A673 (cell line): ENCODE results near the gene INPP4B. TPM values are rescaled to one million over a fixed set of nuclear protein-coding genes. Genes with fewer than 3 reads are reported as not detected.

Source experiments
- BruUV-seq: library from RNA; stranded (reverse); fragments of 400-500 nt; replicated peaks from 2 replicates; lab custom pipeline; 2021; lab: Mats Ljungman, UMichigan
- CTCF ChIA-PET: fragments of 300-600 bp; sonication (Branson Sonifier 250); formaldehyde crosslinking; loops from one replicate; lab custom pipeline; 2022; ENCODE audit warnings: antibody characterized with exemption; lab: Charles Lee
- POLR2A ChIA-PET: fragments of 300-600 bp; sonication (Branson Sonifier 250); formaldehyde crosslinking; loops from one replicate; lab custom pipeline; 2022; ENCODE audit warnings: antibody characterized with exemption; ENCODE audit not compliant: low non-redundant PET; lab: Charles Lee
- DNase-seq: peaks from one replicate; pipeline ENCODE4 v3.0.0-alpha.2; 2015; ENCODE audit warnings: low spot score
- H3K27ac ChIP-seq: fragments of 200-600 bp; sonication (generic); 2 replicates; pipeline ENCODE4 v1.5.1; 2016; ENCODE audit warnings: mixed run types, low read depth, mild to moderate bottlenecking, mixed read lengths, antibody characterized with exemption, low read length; ENCODE audit not compliant: poor library complexity, severe bottlenecking
- H3K27me3 ChIP-seq: fragments of 200-600 bp; sonication (generic); replicated peaks from 2 replicates; pipeline ENCODE4 v1.6.1; 2017; ENCODE audit warnings: mixed run types, low read depth, mild to moderate bottlenecking, mixed read lengths, antibody characterized with exemption, low read length; ENCODE audit not compliant: insufficient read depth, poor library complexity
- H3K36me3 ChIP-seq: fragments of 200-600 bp; sonication (generic); 2 replicates; pipeline ENCODE4 v1.6.1; 2016; ENCODE audit warnings: mixed run types, mild to moderate bottlenecking, mixed read lengths, antibody characterized with exemption, low read length; ENCODE audit not compliant: insufficient read depth, poor library complexity, severe bottlenecking
- H3K4me1 ChIP-seq: fragments of 200-600 bp; sonication (generic); 2 replicates; pipeline ENCODE4 v1.6.1; 2017; ENCODE audit warnings: mixed run types, mild to moderate bottlenecking, mixed read lengths, antibody characterized with exemption, low read length; ENCODE audit not compliant: insufficient read depth, poor library complexity, severe bottlenecking
- H3K4me3 ChIP-seq: fragments of 200-600 bp; sonication (generic); 2 replicates; pipeline ENCODE4 v1.5.1; 2016; ENCODE audit warnings: low read depth, mixed run types, mild to moderate bottlenecking, mixed read lengths, low read length; ENCODE audit not compliant: poor library complexity, severe bottlenecking
- H3K9me3 ChIP-seq: fragments of 200-600 bp; sonication (generic); 2 replicates; pipeline ENCODE4 v1.6.1; 2016; ENCODE audit warnings: mixed run types, low read depth, mild to moderate bottlenecking, mixed read lengths, antibody characterized with exemption, low read length; ENCODE audit not compliant: poor library complexity, severe bottlenecking
- EZH2 ChIP-seq: fragments of 200-600 bp; sonication (generic); IDR thresholded peaks from 2 replicates; pipeline ENCODE4 v1.6.1; 2017; ENCODE audit warnings: borderline replicate concordance, low read depth, mild to moderate bottlenecking, mixed read lengths, antibody characterized with exemption, low read length; ENCODE audit not compliant: poor library complexity, severe bottlenecking
- intact Hi-C: fragments of 100-400 bp; cut with micrococcal nuclease; formaldehyde crosslinking; loops from one replicate; pipeline ENCODE4 v1.10.0; 2022; ENCODE audit not compliant: unreplicated experiment
- total RNA-seq: library from RNA; stranded (reverse); gene quantifications from 2 replicates; pipeline ENCODE4 v1.2.3, GENCODE V29; 2021
- TF ChIP-seq, protein P1 (sequence below): fragments of 300-800, 200-600 bp; sonication (generic); conservative IDR thresholded peaks from 2 replicates; pipeline ENCODE4 v1.5.1; 2017; ENCODE audit warnings: low read depth, mild to moderate bottlenecking, antibody characterized with exemption, low read length, moderate library complexity, mixed read lengths

Gene INPP4B
- total RNA-seq, 1 experiment from 2014 or later = 13.1 TPM

DNA sequence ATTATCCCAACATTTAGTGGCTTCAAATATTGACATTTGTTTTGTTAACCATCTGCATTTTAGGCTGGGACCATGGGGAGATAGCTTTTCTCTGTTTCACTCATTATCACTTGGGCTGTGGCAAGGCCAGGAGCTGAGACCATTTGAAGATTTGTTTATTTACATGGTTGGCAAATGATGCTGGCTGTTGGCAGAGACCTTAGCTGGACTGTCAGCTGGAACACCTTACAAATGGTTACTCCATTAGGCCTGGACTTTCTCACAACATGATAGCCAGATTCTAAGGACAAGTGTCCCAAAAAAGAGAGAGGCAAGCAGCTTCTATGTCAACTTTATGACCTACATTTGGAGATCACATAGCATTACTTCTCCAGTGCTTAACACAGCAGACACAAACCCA lies 130.4 kb downstream of the INPP4B start:
- TF ChIP-seq, protein P1, sequence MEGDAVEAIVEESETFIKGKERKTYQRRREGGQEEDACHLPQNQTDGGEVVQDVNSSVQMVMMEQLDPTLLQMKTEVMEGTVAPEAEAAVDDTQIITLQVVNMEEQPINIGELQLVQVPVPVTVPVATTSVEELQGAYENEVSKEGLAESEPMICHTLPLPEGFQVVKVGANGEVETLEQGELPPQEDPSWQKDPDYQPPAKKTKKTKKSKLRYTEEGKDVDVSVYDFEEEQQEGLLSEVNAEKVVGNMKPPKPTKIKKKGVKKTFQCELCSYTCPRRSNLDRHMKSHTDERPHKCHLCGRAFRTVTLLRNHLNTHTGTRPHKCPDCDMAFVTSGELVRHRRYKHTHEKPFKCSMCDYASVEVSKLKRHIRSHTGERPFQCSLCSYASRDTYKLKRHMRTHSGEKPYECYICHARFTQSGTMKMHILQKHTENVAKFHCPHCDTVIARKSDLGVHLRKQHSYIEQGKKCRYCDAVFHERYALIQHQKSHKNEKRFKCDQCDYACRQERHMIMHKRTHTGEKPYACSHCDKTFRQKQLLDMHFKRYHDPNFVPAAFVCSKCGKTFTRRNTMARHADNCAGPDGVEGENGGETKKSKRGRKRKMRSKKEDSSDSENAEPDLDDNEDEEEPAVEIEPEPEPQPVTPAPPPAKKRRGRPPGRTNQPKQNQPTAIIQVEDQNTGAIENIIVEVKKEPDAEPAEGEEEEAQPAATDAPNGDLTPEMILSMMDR = no peak
- TF ChIP-seq EZH2 = no peak
- ChIA-PET CTCF (no interaction called here), POLR2A (interaction anchor here (0.5 kb wide), 1 partner anchor 17 kb away, joined by 3 read pairs; no protein-coding TSS in a partner anchor)
- no peak for DNase-seq
- BruUV-seq = no TSS peak
- no peaks in the 10 kb centered on the region for H3K27me3 ChIP-seq
- intact Hi-C loops = loop anchor here (5.0 kb wide), 2 partner anchors 433 to 588 kb away; no protein-coding TSS in a partner anchor
- H3K4me1 ChIP-seq = no peaks in the 10 kb centered on the region
- H3K27ac ChIP-seq = no peak overlapping the region
- no peaks in the 10 kb centered on the region for H3K36me3 ChIP-seq
- H3K4me3 ChIP-seq = no peak overlapping the region
- no peaks in the 10 kb centered on the region for H3K9me3 ChIP-seq

- intact Hi-C loops = no loop called here
- no TSS peak for BruUV-seq
- Histone ChIP-seq H3K27ac (no peak overlapping the region), H3K36me3 (no peaks in the 10 kb centered on the region), H3K9me3 (no peaks in the 10 kb centered on the region), H3K4me3 (no peak overlapping the region), H3K27me3 (no peaks in the 10 kb centered on the region), H3K4me1 (no peaks in the 10 kb centered on the region)
- no peak for TF ChIP-seq EZH2
- TF ChIP-seq, protein P1 = no peak
- no peak for DNase-seq
- ChIA-PET POLR2A (no interaction called here), CTCF (no interaction called here)
These were observed 132.6 kb downstream of the INPP4B start for GRCh38 chr4:142713282-142714030.

GRCh38 chr4:142708231-142708630 lies 137.9 kb downstream of the INPP4B start:
- no peak for TF ChIP-seq EZH2
- TF ChIP-seq, protein P1 = no peak
- no TSS peak for BruUV-seq
- intact Hi-C loops = no loop called here

More at GRCh38 chr4:142708231-142708630, 137.9 kb downstream of the INPP4B start:
- H3K4me3 ChIP-seq = no peak overlapping the region
- no peaks in the 10 kb centered on the region for H3K36me3 ChIP-seq
- H3K27me3 ChIP-seq = no peaks in the 10 kb centered on the region
- no peak overlapping the region for H3K27ac ChIP-seq
- no peaks in the 10 kb centered on the region for H3K4me1 ChIP-seq
- POLR2A ChIA-PET = no interaction called here
- no peaks in the 10 kb centered on the region for H3K9me3 ChIP-seq
- DNase-seq = no peak
- CTCF ChIA-PET = no interaction called here
